Uterus (tissue), 2 donors: ENCODE results near the gene PLEKHM1.

Experiments
- CTCF ChIP-seq, 4 experiments: fragments of 200-600 bp in 2 of 4; fragments of 450-650 bp in 2 of 4; sonication (generic) in 2 of 4; IDR thresholded peaks; one replicate each; pipeline ENCODE4 v1.5.1; 2016 to 2019; ENCODE audit warnings: antibody characterized with exemption in 4 of 4, mild to moderate bottlenecking in 2 of 4, moderate library complexity in 1 of 4
- POLR2A ChIP-seq, 2 donors: fragments of 450-650 bp; IDR thresholded peaks; one replicate each; pipeline ENCODE4 v1.6.1; 2016; ENCODE audit warnings: antibody characterized with exemption in 2 of 2, mild to moderate bottlenecking in 1 of 2, moderate library complexity in 1 of 2

GRCh38 chr17:45426561-45426960 lies 64.0 kb downstream of the PLEKHM1 start:
- TF ChIP-seq CTCF (IDR thresholded peaks at IDR 0.05) (no peak), POLR2A (IDR thresholded peaks at IDR 0.05) (no peak)
